NOMO-1 (cell line): ENCODE data around the gene C16orf92.
"Not testable (repeated sequence)": the region's sequence is repeated elsewhere in the genome, so short reads cannot be mapped to it uniquely, and the experiment has no call there.

Source experiments
- DNase-seq, 2 experiments: peaks; one replicate each; lab custom pipeline; 2025; ENCODE audit not compliant: unreplicated experiment in 2 of 2; lab: John Stamatoyannopoulos, UW

Gene C16orf92

DNA sequence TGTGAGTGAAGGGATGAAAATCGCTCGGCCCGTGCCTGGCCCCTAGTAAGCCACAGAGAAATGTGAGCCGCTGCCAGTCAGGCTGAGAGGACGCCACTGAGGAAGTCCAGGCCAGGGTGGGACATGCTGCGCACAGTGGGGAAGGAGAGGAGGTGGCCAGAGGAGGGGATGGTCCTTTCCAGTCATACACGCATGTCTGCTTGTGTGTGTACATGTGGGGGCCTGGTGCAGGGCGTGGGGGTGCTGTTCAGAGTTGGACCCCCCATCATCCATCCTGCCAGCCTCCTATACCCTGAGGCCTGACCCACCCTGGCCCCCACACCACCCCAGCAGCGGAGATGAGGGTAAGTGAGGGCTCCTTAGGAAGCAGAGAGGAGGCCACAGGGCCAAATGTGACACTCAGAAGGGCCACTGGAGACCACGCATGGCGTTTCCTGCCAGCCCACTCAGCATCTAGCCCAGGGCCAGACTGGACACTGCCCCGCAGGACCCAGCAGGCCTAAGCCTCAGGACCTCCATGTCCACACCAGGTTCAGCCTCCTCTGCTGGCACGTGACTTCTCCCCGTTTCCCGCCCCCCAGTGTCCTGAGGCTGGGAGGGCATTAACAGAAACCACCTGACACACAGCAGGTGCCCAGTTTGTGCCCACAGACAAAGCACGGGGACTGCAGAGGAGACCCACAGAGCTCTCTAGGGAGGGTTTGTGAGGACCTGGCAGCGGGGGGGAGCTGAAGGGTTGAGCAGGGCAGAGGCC, 19.2 kb upstream of the C16orf92 start:
- DNase-seq: no peak

DNA sequence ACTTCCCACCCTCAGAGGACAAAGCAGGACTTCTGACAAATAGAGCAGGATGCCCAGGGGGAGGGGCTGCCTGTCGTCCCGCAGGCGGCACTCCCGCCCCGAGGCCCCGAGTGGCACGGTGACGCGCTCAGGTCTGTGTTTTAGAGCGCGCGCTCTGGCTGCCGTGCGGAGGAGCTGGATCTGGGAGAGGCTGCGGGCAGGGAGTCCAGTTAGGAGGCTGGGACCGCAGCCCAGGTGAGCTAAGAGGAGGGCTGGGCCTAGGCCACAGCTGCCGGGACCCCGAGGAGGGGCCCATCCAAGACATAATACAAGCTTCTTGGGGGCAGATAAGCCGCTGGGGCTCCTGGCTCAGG, 18.6 kb upstream of the C16orf92 start:
- DNase-seq: no peak

GRCh38 chr16:30004811-30005242, 18.2 kb upstream of the C16orf92 start:
- DNase-seq: no peak

DNA sequence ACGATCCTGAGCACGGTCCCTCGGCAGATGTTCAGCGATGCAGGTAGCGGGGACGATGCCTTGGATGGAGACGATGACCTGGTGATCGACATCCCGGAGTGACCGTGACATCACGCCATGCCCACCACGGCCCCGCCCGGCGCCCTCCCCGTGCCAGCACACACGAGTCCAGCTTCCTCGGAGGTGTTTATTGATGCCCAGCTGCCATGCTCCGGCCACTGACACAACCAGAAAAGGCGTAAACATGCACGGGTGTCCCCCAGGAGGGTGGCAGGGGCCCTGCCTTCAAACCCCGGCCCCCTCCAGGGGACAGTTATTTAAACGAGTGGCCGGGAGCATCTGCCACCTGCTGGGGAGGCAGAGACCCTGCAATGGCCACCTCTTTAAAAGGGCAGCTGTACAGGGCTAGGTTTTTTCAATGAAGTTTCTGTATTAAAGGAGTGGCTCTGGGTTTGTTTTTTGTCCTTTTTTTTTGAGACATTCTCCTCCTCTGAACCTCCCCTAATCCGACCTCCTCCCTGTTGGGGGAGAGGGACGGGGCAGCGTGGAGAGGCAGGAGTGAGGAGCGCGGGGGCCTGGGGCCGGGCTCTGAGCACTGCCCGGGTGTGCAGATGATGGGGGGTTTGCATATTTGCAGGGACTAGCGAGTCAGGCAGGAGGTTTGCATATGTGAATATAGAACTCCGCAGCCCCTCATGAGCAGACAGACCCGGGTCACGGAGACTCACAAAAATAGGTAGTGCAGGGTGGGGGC, 17.5 kb upstream of the C16orf92 start:
- DNase-seq: peak in 1 of 2 experiments; percentile 30

DNA sequence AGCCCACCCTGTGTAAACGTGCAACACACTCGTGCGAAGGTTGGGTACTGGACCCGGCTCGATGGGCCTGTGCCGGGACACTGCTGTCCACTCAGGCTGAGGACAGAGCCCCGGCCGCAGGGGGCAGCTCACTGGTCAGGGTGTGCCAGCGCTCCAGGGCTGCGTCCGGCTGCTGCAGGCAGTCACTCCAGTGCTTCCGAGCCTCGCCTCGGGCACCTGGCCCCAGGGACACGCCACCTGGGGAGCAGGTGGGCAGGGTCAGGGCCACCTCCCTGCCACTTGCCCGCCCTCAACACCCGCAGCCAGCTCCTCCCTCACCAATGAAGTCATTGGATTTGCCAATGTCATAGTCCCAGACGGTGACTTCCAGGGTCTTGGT, 16.9 kb upstream of the C16orf92 start:
- DNase-seq: no peak

DNA sequence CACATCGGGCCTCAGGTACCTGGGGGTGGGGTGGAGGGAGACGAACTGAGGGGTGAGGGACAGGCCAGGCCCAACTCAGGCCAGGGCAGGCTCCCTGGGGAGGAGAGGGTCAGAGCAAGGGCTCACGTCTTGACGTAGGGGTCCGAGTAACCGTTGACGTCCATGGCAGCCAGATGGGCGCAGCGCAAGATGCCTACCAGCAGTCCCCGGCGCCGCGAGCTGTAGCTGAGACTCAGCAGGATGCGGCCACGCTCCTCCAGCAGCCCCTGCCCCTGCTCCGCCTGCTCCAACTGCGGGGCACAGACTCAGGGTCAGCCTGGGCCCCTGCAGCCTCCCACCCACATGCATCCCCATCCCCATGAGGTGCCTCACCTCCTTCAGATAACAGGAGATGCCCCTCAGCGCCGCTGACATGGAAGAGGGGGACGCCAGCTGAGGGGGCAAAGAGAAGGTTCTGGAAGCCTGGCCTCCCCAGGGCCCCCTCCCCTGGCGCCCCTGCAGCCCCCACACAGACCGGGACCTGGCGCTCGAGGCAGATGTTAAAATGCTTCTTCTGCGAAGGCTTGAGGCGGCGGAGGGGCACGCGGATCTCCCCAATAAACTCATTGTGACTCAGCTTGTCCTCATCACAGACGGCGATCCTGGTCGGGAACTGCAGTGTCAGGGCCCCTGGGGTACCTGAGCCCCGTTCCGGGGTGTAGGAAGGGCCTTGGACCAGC, 16.2 kb upstream of the C16orf92 start:
- DNase-seq: no peak

- no peak for DNase-seq
These were observed 15.6 kb upstream of the C16orf92 start for GRCh38 chr16:30007378-30007895.

- DNase-seq: no peak
These were observed 13.7 kb upstream of the C16orf92 start for GRCh38 chr16:30009085-30009862.

- DNase-seq: no peak
These were observed 12.8 kb upstream of the C16orf92 start for GRCh38 chr16:30009990-30010843.

- peak; percentile 15 to 16 for DNase-seq
These were observed 11.9 kb upstream of the C16orf92 start, which contains the start of gene DOC2A for GRCh38 chr16:30010844-30011713. TSS of gene DOC2A (minus strand) at chr16:30011027. CDS start at chr16:30010222, 805 bp downstream.

DNA sequence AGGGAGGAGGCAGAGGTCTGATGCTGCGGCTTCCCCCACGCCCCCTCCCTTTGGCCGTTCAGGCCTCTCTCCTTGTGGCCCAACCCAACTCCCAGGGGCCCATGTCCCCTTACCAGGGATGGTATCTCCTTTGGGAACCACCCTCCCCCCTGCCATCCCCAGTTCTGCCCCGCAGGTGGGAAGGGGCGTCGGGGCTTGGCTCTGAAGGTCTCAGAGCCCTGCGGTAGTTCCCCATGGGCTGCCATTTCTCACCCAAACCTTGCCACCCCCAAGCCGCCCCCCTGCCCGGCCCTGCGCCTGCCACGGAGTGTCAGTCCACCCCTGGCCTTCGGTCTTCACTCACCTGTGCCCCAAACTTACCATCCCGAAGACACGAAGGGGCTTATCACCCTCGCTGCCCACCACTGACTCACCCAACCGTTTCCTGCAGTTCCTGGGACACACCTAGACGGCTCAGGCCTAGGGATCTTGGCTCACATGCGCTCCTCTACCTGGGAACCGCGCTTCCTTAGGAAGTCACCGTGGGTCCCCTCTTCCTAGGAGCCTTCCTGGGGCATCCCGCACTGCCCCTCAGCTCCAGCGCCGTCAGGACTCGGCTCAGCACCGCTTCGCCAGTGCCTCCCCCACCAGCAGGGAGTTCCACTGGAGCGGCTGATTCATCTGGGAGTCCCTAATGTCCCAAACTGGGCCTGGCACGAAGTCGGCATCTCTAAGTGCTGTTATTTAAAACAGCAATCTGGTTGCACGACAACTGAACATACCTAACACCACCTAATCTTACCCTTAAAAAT, 11.1 kb upstream of the C16orf92 start:
- DNase-seq: no peak

DNA sequence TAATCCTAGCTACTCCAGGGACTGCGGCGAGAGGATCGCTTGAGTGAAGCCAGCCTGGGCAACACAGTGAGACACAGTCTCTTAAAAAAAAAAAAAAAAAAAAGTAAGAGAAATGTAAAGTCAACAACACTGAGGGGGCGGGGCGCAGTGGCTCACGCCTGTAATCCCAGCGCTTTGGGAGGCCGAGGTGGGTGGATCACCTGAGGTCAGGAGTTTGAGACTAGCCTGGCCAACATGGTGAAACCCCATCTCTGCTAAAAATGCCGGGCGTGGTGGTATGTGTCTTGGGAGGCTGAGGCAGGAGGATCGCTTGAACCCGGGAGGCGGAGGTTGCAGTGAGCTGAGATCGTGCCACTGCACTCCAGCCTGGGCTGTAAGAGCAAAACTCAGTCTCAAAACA, 10.4 kb upstream of the C16orf92 start:
- not testable (repeated sequence) for DNase-seq

GRCh38 chr16:30015450-30015849, 7.5 kb upstream of the C16orf92 start:
- DNase-seq: not testable (repeated sequence)

DNA sequence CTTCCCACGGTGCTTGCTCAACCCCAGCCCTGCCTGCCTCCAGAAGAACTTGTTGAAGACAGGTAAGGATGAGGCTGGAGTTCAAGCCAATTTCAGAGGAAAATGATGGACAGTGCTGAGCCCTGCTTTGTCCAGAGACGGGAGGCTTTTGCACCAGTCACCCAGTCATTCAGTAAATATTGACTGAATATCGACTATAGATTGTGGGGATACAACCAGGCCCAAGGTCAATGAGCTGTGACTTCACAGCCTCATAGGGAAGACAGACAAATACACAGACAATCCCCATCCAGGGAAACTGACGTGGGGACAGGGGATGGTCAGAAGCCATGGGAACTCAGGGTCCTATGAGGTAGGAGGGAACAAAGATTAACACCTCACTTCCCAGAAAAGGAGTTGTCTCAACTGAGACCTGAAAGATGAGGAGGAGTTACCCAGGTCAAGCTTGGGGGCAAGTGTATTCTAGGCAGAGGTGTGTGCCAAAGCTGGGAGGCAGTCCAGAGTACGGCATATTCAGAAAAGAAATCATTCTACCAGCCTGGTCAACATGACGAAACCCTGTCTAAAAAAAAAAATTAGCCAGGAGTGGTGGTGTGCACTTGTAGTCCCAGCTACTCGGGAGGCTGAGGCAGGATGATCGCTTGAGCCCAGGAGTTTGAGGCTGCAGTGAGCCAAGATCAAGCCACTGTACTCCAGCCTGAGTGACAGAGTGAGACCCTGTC, 6.3 kb upstream of the C16orf92 start:
- no peak for DNase-seq

GRCh38 chr16:30017277-30017656, 5.7 kb upstream of the C16orf92 start:
- no peak for DNase-seq

DNA sequence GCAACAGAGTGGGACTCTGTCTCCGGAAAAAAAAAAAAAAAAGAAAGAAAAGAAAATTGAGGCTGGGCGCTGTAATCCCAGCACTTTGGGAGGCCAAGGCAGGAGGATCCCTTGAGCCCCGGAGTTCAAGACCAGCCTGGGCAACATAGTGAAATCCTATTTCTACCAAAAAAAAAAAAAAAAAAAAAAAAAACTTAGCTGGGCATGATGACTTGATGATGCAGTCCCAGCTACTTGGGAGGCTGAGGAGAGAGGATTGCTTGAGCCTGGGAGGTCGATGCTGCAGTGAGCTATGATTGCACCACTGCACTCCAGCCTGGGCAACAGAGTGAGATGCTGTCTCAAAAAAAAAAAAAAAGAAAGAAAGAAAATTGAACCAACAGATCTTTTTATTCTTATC, 5.1 kb upstream of the C16orf92 start:
- DNase-seq: not testable (repeated sequence)

DNA sequence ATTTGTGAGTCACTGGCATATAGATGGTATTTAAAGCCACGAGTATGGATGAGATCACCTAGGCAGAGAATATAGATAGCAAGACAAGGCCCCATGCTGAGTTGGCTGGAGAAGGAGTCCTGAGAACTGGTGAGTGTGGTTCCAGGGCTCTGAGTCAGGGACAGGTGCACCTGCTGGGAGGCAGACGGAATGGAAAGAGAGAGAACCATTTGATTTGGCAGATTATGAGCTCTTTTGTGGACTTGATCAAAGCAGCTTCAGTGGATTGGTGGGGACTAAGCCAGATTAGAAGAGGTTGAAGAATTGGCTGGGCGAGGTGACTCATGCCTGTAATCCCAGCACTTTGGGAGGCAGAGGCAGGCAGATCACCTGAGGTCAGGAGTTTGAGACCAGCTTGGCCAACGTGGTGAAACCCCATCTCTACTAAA, 4.3 kb upstream of the C16orf92 start:
- DNase-seq: no peak
